A549 (cell line): ENCODE measurements around the gene MYL12A. TPM values are rescaled to one million over a fixed set of nuclear protein-coding genes. Genes with fewer than 3 reads are reported as not detected.

Experiments
- ATAC-seq, 2 experiments: fragments of 200-7000 bp in 1 of 2; fragments of >200 bp in 1 of 2; cut with Nextera tagmentation in 1 of 2; cut with Tn5 transposase in 1 of 2; 3 replicates each; pipeline versions ENCODE4 v1.8.0 to v1.9.1; 2018 to 2020; ENCODE audit warnings: mild to moderate bottlenecking in 1 of 2, moderate library complexity in 1 of 2
- CTCF ChIA-PET: fragments of 300-600 bp; sonication (Branson Sonifier 250); formaldehyde crosslinking; extraction: SDS; loops from one replicate; lab custom pipeline; 2021; ENCODE audit warnings: antibody characterized with exemption, inconsistent platforms; lab: Yijun Ruan, JAX
- POLR2A ChIA-PET: fragments of 350-600 bp; formaldehyde crosslinking; extraction: SDS; loops from one replicate; lab custom pipeline; 2021; ENCODE audit warnings: antibody characterized with exemption, inconsistent platforms; lab: Yijun Ruan, JAX
- DNase-seq, 2 experiments: peaks; one replicate each; pipeline versions ENCODE4 v3.0.0 to v3.0.0-alpha.2; 2011 to 2016; ENCODE audit warnings: low read depth in 1 of 2, low spot score in 1 of 2
- FAIRE-seq: peaks from 2 replicates; lab custom pipeline; 2011; peaks lifted over from hg19 to GRCh38; lab: Jason Lieb, UNC
- H3K27ac ChIP-seq, 2 experiments: fragments of >200 bp; sonication (Bioruptor Twin); formaldehyde crosslinking; 3 replicates each; pipeline ENCODE4 v1.5.1; 2016 to 2017
- H3K4me1 ChIP-seq: fragments of >200 bp; sonication (Bioruptor Twin); formaldehyde crosslinking; 3 replicates; pipeline ENCODE4 v1.6.1; 2016
- H3K4me2 ChIP-seq: fragments of >200 bp; sonication (Bioruptor Twin); formaldehyde crosslinking; 3 replicates; pipeline ENCODE4 v1.6.1; 2016
- H3K4me3 ChIP-seq: fragments of >200 bp; sonication (Bioruptor Twin); formaldehyde crosslinking; 3 replicates; pipeline ENCODE4 v1.5.1; 2016
- H3K9me3 ChIP-seq: fragments of >200 bp; sonication (Bioruptor Twin); formaldehyde crosslinking; 3 replicates; pipeline ENCODE4 v1.6.1; 2016
- ATOH8 ChIP-seq: fragments of 250-450 bp; sonication (Bioruptor Pico); IDR thresholded peaks from 2 replicates; pipeline ENCODE4 v1.5.0; 2020; ENCODE audit warnings: low read depth, mild to moderate bottlenecking, moderate library complexity
- BCL3 ChIP-seq: fragments of >200 bp; sonication (Bioruptor Twin); formaldehyde crosslinking; IDR thresholded peaks from 3 replicates; pipeline ENCODE4 v1.6.1; 2016
- BHLHE40 ChIP-seq: IDR thresholded peaks from 2 replicates; pipeline ENCODE4 v1.6.1; 2012; ENCODE audit warnings: low read depth, low read length, inconsistent platforms
- CBX2 ChIP-seq: fragments of 200-600 bp; sonication (generic); IDR thresholded peaks from 2 replicates; pipeline ENCODE4 v1.6.1; 2016; ENCODE audit warnings: low read depth, mild to moderate bottlenecking, borderline replicate concordance
- CHD4 ChIP-seq: fragments of 200-600 bp; sonication (generic); IDR thresholded peaks from 2 replicates; pipeline ENCODE4 v1.6.1; 2016; ENCODE audit warnings: antibody characterized with exemption, mild to moderate bottlenecking, borderline replicate concordance
- EHF ChIP-seq: fragments of 250-450 bp; sonication (Bioruptor Pico); IDR thresholded peaks from 2 replicates; pipeline ENCODE4 v1.5.0; 2020; ENCODE audit warnings: mild to moderate bottlenecking
- EHMT2 ChIP-seq: fragments of 200-600 bp; sonication (generic); IDR thresholded peaks from 2 replicates; pipeline ENCODE4 v1.6.1; 2016; ENCODE audit warnings: antibody characterized with exemption, low read depth, mild to moderate bottlenecking, moderate library complexity
- EP300 ChIP-seq, 2 experiments: fragments of >200 bp; sonication (Bioruptor Twin); formaldehyde crosslinking; IDR thresholded peaks; 2 replicates in 1 of 2; 3 replicates in 1 of 2; pipeline ENCODE4 v1.6.1; 2016 to 2017
- FOSB ChIP-seq: fragments of 250-450 bp; sonication (Bioruptor Pico); IDR thresholded peaks from 2 replicates; pipeline ENCODE4 v1.5.0; 2020; ENCODE audit warnings: mild to moderate bottlenecking, moderate library complexity
- FOXS1 ChIP-seq: fragments of 250-450 bp; sonication (Bioruptor Pico); IDR thresholded peaks from 2 replicates; pipeline ENCODE4 v1.5.0; 2020; ENCODE audit warnings: mild to moderate bottlenecking, moderate library complexity
- GATA3 ChIP-seq: IDR thresholded peaks from 2 replicates; pipeline ENCODE4 v1.6.1; 2012; ENCODE audit warnings: borderline replicate concordance
- HOXB13 ChIP-seq: fragments of 250-450 bp; sonication (Bioruptor Pico); IDR thresholded peaks from 2 replicates; pipeline ENCODE4 v1.5.0; 2020; ENCODE audit warnings: low read depth, mild to moderate bottlenecking, moderate library complexity
- HOXB5 ChIP-seq: fragments of 250-450 bp; sonication (Bioruptor Pico); IDR thresholded peaks from 2 replicates; pipeline ENCODE4 v1.5.0; 2020; ENCODE audit warnings: mild to moderate bottlenecking, moderate library complexity
- JUNB ChIP-seq: fragments of >200 bp; sonication (Bioruptor Twin); formaldehyde crosslinking; IDR thresholded peaks from 2 replicates; pipeline ENCODE4 v1.6.1; 2016
- KDM1A ChIP-seq: fragments of 200-600 bp; sonication (generic); IDR thresholded peaks from 2 replicates; pipeline ENCODE4 v1.6.1; 2016; ENCODE audit warnings: low read depth, mild to moderate bottlenecking
- KDM5A ChIP-seq: fragments of 200-600 bp; sonication (generic); IDR thresholded peaks from 2 replicates; pipeline ENCODE4 v1.6.1; 2016; ENCODE audit warnings: antibody characterized with exemption, mild to moderate bottlenecking
- MAFK ChIP-seq: fragments of 450-650 bp; IDR thresholded peaks from 2 replicates; pipeline ENCODE4 v1.6.1; 2014; ENCODE audit not compliant: partially characterized antibody
- MAX ChIP-seq: IDR thresholded peaks from 2 replicates; pipeline ENCODE4 v1.6.1; 2012
- MAZ ChIP-seq: fragments of 150-350 bp; IDR thresholded peaks from 2 replicates; pipeline ENCODE4 v1.6.1; 2014; ENCODE audit warnings: antibody characterized with exemption, low read depth, low read length, borderline replicate concordance
- MYC ChIP-seq: IDR thresholded peaks from 2 replicates; pipeline ENCODE4 v1.6.1; 2012; ENCODE audit warnings: mild to moderate bottlenecking, inconsistent platforms, low read length, improper control_type of control experiment, borderline replicate concordance
- POLR2AphosphoS2 ChIP-seq: conservative IDR thresholded peaks from 2 replicates; pipeline ENCODE4 v1.6.1; 2012; ENCODE audit warnings: low read length, improper control_type of control experiment, inconsistent platforms
- RAD21 ChIP-seq, 2 experiments: fragments of >200 bp in 1 of 2; sonication (Bioruptor Twin) in 1 of 2; formaldehyde crosslinking in 1 of 2; IDR thresholded peaks in 1 of 2; conservative IDR thresholded peaks in 1 of 2; 2 replicates in 1 of 2; 3 replicates in 1 of 2; pipeline ENCODE4 v1.6.1; 2012 to 2018; ENCODE audit warnings: inconsistent platforms in 1 of 2
- RCOR1 ChIP-seq: fragments of 150-350 bp; IDR thresholded peaks from 2 replicates; pipeline ENCODE4 v1.6.1; 2014; ENCODE audit warnings: antibody characterized with exemption, low read length, low read depth
- SMC3 ChIP-seq: fragments of >200 bp; sonication (Bioruptor Twin); formaldehyde crosslinking; IDR thresholded peaks from 3 replicates; pipeline ENCODE4 v1.6.1; 2018; ENCODE audit warnings: inconsistent platforms
- TP53 ChIP-seq: fragments of 250-450 bp; sonication (Bioruptor Pico); IDR thresholded peaks from 2 replicates; pipeline ENCODE4 v1.5.0; 2021; ENCODE audit warnings: mild to moderate bottlenecking, moderate library complexity
- ZC3H11A ChIP-seq: fragments of 450-650 bp; IDR thresholded peaks from 2 replicates; pipeline ENCODE4 v1.6.1; 2014; ENCODE audit warnings: antibody characterized with exemption, mild to moderate bottlenecking
- ZFP36 ChIP-seq: fragments of 450-650 bp; IDR thresholded peaks from 2 replicates; pipeline ENCODE4 v1.6.1; 2014; ENCODE audit warnings: borderline replicate concordance; ENCODE audit not compliant: partially characterized antibody
- ZSCAN20 ChIP-seq: fragments of 250-450 bp; sonication (Bioruptor Pico); IDR thresholded peaks from 2 replicates; pipeline ENCODE4 v1.8.0; 2022; ENCODE audit warnings: mild to moderate bottlenecking, moderate library complexity
- WGBS: methylation state at CpG from one replicate; pipeline ENCODE4 v1.1.6; 2017; ENCODE audit errors: missing lambda C conversion rate; 5-methylcytosine and 5-hydroxymethylcytosine counted together
- polyA plus RNA-seq, 4 experiments: library from polyadenylated mRNA; depleted of rRNA in 3 of 4; stranded (reverse); fragments of >200 nt; fragmentation: RNase III in 1 of 4; extraction: RNeasy Plus Mini Kit Qiagen cat#74134 plus additional on column Dnase treatment in 1 of 4; gene quantifications; 2 replicates in 3 of 4; 3 replicates in 1 of 4; pipeline ENCODE4 v1.2.3, GENCODE V29; 2011 to 2017
- TF ChIP-seq, protein P1 (sequence below): fragments of 250-450 bp; sonication (Bioruptor Pico); IDR thresholded peaks from 2 replicates; pipeline ENCODE4 v1.5.0; 2021; ENCODE audit warnings: mild to moderate bottlenecking, moderate library complexity, borderline replicate concordance
- TF ChIP-seq, protein P2 (sequence below): fragments of 150-350 bp; IDR thresholded peaks from 2 replicates; pipeline ENCODE4 v1.6.1; 2014; ENCODE audit warnings: low read depth, mild to moderate bottlenecking, low read length
- TF ChIP-seq, protein P3 (sequence below): fragments of >200 bp; sonication (Bioruptor Twin); formaldehyde crosslinking; IDR thresholded peaks from 2 replicates; pipeline ENCODE4 v1.6.1; 2016

Gene MYL12A
- polyA plus RNA-seq, 2 of the 4 experiments (the other 2 are of a cell fraction): 510 to 514 TPM

GRCh38 chr18:3212657-3213056 lies 34.9 kb upstream of the MYL12A start:
- no peak overlapping the region for H3K4me3 ChIP-seq
- peaks cover 40% of the 10 kb centered on the region for H3K4me1 ChIP-seq
- WGBS: 58% methylated on average over 4 of the region's 4 CpGs
- FAIRE-seq: no peak
- POLR2A ChIA-PET: no interaction called here
- ATAC-seq: no peak
- no peak for TF ChIP-seq EHMT2
- TF ChIP-seq ZSCAN20 (CRISPR knock-in tag): no peak
- TF ChIP-seq TP53 (CRISPR knock-in tag): no peak
- TF ChIP-seq, protein P1, sequence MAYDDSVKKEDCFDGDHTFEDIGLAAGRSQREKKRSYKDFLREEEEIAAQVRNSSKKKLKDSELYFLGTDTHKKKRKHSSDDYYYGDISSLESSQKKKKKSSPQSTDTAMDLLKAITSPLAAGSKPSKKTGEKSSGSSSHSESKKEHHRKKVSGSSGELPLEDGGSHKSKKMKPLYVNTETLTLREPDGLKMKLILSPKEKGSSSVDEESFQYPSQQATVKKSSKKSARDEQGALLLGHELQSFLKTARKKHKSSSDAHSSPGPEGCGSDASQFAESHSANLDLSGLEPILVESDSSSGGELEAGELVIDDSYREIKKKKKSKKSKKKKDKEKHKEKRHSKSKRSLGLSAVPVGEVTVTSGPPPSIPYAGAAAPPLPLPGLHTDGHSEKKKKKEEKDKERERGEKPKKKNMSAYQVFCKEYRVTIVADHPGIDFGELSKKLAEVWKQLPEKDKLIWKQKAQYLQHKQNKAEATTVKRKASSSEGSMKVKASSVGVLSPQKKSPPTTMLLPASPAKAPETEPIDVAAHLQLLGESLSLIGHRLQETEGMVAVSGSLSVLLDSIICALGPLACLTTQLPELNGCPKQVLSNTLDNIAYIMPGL (CRISPR knock-in tag): no peak
- TF ChIP-seq CBX2: no peak
- TF ChIP-seq CHD4: no peak
- no peak for TF ChIP-seq MAX
- TF ChIP-seq, protein P2, sequence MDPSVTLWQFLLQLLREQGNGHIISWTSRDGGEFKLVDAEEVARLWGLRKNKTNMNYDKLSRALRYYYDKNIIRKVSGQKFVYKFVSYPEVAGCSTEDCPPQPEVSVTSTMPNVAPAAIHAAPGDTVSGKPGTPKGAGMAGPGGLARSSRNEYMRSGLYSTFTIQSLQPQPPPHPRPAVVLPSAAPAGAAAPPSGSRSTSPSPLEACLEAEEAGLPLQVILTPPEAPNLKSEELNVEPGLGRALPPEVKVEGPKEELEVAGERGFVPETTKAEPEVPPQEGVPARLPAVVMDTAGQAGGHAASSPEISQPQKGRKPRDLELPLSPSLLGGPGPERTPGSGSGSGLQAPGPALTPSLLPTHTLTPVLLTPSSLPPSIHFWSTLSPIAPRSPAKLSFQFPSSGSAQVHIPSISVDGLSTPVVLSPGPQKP: no peak
- no peak for TF ChIP-seq MYC
- TF ChIP-seq BHLHE40: no peak
- no peak for TF ChIP-seq HOXB5
- no peak for TF ChIP-seq EHF (CRISPR knock-in tag)
- TF ChIP-seq JUNB: no peak
- no peak for TF ChIP-seq MAFK
- TF ChIP-seq MAZ: no peak
- no peak for TF ChIP-seq SMC3
- no peak for TF ChIP-seq GATA3
- no peak for TF ChIP-seq FOXS1 (CRISPR knock-in tag)
- TF ChIP-seq, all 56 proteins: peak for 0
- Histone ChIP-seq H3K27ac (no peak overlapping the region), H3K9me3 (no peaks in the 10 kb centered on the region), H3K4me2 (no peak overlapping the region)
- DNase-seq: no peak
- CTCF ChIA-PET: no interaction called here

GRCh38 chr18:3213300-3214059 lies 34.1 kb upstream of the MYL12A start:
- 63% methylated on average over 6 of the region's 6 CpGs for WGBS
- no peak for ATAC-seq
- DNase-seq: no peak
- H3K27ac ChIP-seq: no peak overlapping the region
- FAIRE-seq: no peak
- ChIA-PET POLR2A (no interaction called here), CTCF (no interaction called here)
- H3K9me3 ChIP-seq: no peaks in the 10 kb centered on the region
- H3K4me3 ChIP-seq: no peak overlapping the region
- peaks cover 44% of the 10 kb centered on the region for H3K4me1 ChIP-seq
- no peak overlapping the region for H3K4me2 ChIP-seq
- TF ChIP-seq HOXB13 (no peak), ZFP36 (no peak), KDM1A (no peak), FOSB (CRISPR knock-in tag) (no peak), BCL3 (no peak), JUNB (no peak), KDM5A (no peak), RAD21 (conservative IDR thresholded peaks at IDR 0.05 in 1 of 2, IDR thresholded peaks at IDR 0.05 in 1 of 2) (no peak), FOXS1 (CRISPR knock-in tag) (no peak), RCOR1 (no peak), BHLHE40 (no peak), ZSCAN20 (CRISPR knock-in tag) (no peak), EP300 (IDR thresholded peaks at IDR 0.05) (no peak), ATOH8 (no peak), POLR2AphosphoS2 (no peak), MAZ (no peak), ZC3H11A (no peak)
- TF ChIP-seq, protein P3, sequence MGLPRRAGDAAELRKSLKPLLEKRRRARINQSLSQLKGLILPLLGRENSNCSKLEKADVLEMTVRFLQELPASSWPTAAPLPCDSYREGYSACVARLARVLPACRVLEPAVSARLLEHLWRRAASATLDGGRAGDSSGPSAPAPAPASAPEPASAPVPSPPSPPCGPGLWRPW: no peak
